Activated CD4-positive, CD25-positive, alpha-beta regulatory T cell treated with anti-CD3 and anti-CD28 coated beads, Interleukin-2, amount 50 U/mL, for 16 hours (primary cell): Measurements from ENCODE around the gene DYNC1I2.
"Not testable (repeated sequence)": the region's sequence is repeated elsewhere in the genome, so short reads cannot be mapped to it uniquely, and the experiment has no call there.

Experiments
- DNase-seq: peaks from one replicate; pipeline ENCODE4 v3.0.0-alpha.2; 2020; ENCODE audit warnings: low read depth, low spot score

Gene DYNC1I2

DNA sequence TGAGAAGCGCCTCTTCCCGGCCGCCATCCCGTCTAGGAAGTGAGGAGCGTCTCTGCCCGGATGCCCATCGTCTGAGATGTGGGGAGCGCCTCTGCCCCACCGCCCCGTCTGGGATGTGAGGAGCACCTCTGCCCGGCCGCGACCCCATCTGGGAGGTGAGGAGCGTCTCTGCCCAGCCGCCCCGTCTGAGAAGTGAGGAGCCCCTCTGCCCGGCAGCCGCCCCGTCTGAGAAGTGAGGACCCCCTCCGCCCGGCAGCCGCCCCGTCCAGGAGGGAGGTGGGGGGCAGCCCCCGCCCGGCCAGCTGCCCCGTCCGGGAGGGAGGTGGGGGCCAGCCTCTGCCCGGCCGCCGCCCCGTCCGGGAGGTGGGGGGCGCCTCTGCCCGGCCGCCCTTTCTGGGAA is 87.3 kb downstream of the DYNC1I2 start:
- not testable (repeated sequence) for DNase-seq

DNA sequence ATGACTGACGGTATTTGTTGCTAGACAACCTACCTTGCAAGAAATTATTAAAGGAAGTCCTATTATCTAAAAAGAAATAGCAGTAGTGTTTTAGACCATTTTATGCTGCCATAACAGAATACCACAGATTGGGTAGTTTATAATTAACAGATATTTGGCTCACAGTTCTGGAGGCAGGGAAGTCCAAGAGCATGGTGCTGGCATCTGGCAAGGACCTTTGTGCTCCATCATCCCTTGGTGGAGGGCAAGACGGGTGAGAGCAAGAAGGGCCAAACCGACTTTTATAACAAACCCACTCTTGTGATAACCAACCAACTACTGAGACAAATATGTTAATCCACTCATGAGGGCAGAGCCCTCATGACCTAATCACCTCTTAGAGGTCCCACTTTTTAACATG is 91.2 kb downstream of the DYNC1I2 start:
- no peak for DNase-seq

DNA sequence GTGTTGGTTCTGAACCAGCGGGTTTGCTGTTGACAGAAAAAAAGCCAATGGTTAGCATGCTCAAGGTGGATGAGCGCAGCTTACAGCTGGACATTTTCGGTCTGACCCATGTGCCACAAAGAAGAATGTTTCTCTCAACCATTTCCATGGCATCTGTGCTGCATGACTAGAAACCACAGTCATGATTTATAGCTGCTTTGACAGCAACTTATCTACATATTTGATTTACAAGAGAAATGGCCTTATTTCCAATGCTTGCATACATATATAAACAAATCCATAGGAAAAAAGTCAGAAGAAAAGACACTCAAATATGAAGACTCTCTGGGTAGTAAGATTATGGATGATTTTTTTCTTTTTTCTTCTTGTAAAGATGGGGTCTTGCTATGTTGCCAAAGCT is 98.2 kb downstream of the DYNC1I2 start:
- DNase-seq = no peak

DNA sequence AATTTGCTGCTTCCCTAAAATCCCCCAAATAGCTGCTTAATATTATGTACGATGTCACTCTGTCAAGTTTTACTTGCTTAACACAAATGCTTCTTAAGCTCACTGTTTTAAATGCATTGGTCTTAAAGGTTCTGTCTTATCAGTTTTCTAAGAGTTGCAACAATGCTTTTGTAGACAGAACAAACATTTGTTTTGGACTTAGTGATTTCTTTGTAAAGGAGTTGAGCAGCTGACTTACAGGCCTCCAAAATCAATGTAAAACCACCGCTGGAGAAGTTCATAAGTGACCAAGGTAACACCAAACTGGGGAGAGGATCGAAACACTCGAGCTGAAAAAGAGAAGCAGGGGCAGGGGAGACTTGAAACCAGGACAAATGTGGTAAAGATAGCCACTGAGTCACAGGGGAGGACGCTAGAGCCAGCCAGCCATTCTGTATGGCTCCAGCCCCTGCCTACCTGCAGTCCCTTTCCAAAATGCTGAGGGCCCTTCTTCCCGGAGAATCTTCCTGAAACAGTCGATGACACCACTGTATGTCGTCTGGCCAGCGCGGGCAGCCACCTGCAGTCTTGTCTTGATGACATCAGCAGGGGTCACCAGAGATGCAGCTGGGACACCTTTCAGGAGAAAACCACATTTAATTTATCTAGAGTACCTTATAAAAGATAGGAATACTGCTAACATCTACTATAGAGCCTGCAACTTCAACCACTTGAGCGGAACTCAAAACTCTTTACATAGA is 100.2 kb downstream of the DYNC1I2 start:
- no peak for DNase-seq

DNA sequence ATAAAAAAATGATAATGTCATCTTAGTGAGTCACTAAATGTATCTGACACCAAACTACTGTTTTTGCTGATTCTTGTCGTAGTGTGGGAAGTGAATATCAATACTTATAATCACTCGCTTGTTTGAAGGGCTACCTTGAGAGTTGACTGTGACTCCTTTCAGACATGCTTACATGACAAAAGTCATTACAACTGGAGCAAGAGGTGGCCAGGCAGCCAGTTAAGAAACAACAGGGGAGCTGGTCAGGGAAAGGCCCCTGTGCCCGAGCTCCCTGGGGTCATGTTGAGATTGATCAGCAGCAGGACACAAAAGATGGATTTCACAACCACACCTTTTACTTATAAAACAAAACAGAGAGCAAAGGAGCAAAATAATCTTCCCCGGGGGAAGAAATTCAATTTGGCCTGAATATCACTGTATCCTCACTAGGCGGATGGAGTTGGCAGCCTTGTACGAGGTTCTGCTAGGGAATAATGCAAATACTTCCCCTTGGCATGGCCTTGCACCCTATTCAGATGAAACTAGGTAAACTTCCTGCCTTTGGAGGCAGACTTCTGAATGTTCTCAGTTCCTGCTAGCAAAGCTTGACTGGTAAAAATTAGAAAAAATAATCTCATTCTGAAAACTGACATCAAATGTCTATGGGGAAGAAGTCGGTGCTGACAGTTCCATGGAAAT is 101.2 kb downstream of the DYNC1I2 start:
- no peak for DNase-seq

DNA sequence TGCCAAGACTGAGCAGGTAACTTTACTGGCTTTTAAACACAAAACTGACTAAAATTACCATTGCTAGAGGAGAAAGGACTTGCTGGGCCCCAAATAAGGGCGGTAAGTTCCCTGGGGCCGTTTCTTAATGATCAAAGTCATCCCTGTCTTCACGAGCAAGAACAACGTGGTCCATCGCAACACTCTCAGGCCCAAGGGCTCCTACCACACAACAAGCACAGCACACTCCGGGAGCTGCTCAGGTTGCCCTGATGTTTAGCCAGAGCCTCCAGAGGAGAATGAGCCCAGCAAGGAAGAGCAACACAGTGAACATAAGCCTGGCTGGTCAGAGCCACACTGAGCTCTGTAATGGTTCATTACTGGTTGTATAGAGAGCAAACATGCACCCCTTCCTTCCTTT is 102.7 kb downstream of the DYNC1I2 start:
- DNase-seq = no peak

DNA sequence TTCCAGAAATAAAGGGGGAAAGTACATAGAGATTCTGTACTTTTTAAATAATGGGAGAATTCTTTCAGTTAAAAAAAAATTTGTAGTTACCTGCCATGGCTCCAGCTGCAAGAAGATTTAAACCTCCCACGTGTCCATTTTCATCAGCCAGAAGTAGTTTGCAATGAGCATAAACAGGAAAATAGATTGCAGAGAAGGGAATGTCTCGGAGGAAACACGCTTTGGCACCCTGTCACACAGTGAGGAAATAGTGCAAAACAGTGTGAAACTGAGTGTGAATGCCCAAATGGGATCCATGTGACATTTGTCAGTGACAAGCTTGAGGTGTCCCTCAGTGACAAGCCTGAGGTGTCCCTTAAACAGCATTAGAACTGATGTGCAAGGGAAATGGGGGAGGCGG is 104.1 kb downstream of the DYNC1I2 start:
- no peak for DNase-seq

DNA sequence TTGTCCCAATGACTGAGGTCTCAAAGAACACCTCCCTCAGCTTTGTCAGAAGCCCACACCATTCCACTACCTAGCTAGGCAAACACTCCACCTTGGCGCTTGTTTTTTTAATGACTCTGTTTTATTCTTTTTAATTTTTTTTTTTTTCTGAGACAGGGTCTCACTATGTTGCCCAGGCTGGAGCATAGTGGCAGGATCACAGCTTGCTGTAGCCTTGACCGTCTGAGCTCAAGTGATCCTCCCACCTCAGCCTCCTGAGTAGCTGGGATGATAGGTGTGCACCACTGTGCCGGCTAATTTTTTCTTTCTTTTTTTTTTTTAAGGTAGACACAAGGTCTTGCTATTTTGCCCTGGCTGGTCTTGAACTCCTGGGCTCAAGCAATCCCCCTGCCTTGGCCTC is 104.9 kb downstream of the DYNC1I2 start:
- DNase-seq = no peak

DNA sequence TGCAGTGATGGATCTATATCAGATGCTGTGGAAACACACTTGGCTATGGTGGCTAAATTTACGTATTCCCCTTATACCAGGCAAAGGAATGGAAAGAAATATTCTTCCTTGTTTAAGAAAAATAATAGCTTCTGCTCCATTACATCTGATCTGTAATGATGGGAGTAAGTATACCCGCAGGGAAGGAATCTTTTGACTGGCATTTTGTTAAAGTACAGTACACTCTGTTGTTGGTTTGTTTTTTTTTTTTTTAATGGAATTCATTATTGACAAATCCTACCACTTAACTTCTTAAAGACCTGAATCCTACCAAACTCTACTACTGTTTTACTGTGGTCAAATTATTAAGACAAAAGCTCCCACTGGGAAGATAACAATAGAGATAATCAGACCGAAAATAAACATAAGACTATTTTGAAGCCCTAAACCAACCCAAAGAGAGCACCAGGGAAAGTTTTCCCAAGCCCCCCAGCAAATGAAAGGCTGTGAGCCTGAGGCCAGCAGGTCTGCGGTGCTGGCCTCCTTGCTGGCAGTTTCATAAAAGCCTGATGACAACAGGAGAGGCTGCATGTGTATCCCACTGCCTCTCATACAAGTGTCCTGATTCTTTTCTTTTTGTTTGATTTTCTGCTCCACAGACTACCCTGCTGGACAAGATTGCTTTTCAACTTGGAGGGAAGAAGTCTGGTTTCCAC is 105.8 kb downstream of the DYNC1I2 start:
- DNase-seq = no peak

DNA sequence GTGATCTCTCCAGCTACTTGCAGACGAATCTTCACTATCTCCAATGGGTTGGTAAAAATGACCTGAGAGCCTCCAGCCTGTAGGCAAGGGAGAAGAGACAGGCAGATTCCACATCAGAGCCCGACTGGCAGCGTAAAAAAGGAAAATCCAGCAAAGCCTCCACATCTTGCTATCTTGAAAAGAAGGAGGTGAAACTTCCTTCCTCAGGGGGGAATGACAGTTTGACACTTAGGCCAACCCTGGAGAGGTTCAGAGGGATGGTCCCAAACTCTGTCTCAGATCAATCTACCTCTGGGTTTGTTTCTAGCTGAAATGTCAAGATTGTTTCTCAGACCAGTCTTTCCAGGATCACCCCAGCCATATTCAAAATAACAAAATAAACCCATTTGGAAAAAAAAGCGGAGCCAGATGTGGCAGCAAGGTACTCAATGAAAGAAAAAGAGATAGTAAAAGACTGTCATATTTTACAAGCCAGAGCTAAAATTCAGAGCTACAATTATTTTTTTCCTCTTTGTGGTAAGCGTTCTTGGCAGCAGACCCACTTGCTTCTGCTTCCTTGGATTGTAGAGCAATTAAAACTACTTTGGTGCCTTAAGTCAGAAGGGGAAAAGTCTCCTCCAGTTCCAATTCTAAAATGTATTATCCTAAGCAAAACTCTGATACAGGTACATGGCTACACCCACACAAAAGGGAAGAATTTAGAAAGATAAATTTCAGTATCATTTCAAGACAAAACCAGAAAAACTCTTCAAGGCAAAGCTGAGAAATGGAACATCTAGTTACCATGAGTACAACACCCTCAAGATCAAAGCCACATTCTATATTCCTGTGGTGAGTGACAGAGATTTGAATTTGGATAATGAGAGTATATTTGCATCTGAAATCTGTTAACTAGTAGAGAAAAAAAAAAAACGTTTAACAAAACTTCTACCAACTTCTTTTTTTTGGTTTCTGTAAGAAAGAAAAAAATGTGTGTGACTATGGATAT is 106.7 kb downstream of the DYNC1I2 start:
- DNase-seq = no peak

DNA sequence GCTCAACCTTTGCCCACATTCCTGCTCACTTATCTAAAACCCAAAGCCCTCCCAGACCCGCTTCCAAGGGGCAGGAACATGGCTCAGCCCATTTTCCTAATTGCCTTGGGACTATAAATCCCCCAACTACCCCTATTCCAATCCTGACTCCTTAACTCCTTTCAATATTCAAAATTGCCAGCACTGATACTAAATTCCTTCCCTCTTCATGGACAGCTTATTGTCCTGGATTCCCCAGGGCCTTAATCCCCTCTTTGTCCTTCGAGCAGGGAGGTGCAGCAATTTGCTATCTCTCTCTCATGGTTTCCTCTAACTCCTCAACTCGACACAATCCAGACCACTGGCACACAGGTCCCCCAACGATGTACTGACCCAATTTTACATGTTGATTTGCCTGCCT is 107.6 kb downstream of the DYNC1I2 start:
- DNase-seq = no peak
